ENCODE results near the gene IGSF6.

DNA sequence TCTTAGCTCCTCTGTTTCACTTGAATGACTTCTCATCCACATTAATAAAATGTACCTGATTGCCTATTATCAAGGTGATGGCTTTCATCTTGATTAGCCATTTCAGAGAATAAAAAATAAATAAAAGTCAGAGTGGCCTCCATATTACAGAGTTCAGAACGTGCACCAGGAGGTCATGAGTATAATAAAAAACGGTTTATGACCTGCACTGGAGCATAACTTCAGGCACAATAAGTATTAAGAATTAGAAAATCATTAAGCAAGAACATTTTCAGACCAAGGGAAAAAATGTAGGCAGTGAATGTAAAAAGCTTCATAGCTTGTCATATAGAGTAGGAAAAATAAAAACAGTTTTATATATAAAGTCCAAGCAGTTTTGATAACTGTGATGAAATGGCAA, 41.6 kb downstream of the IGSF6 start:
- TF ChIP-seq EZH2phosphoT487 (IDR thresholded peaks at IDR 0.05; ENCODE audit: insufficient read depth, low read depth) (no peak), EZH2 (IDR thresholded peaks at IDR 0.05; ENCODE audit: insufficient read depth, poor library complexity, severe bottlenecking) (no peak)
